K562 (cell line): ENCODE data around the gene PLEKHH3. TPM values are rescaled to one million over a fixed set of nuclear protein-coding genes. Genes with fewer than 3 reads are reported as not detected.
A peak's percentile ranks its signal among the peaks of the same experiment; 100 is the strongest.

ENCODE experiments used
- ATAC-seq: fragments of 200-7000 bp; cut with Tn5 transposase; 3 replicates; pipeline ENCODE4 v1.9.1; 2020; ENCODE audit warnings: moderate library complexity
- BruUV-seq: library from RNA; stranded (reverse); fragments of 400-500 nt; replicated peaks from 2 replicates; lab custom pipeline; 2021; lab: Mats Ljungman, UMichigan
- CTCF ChIA-PET: fragments of 300-600 bp; formaldehyde crosslinking; extraction: SDS; loops from one replicate; lab custom pipeline; 2021; ENCODE audit warnings: low intra/inter-chr PET ratio; lab: Yijun Ruan, JAX
- POLR2A ChIA-PET: fragments of 300-600, 350-650 bp; sonication (Branson Sonifier 250); formaldehyde crosslinking; extraction: SDS; loops from one replicate; lab custom pipeline; 2021; ENCODE audit warnings: antibody characterized with exemption, inconsistent platforms; lab: Yijun Ruan, JAX
- DNase-seq, 4 experiments: peaks; one replicate each; pipeline versions ENCODE4 v3.0.0 to v3.0.0-alpha.2; 2011 to 2018; ENCODE audit warnings: low spot score in 3 of 4, mixed read lengths in 3 of 4; ENCODE audit errors: extremely low read depth in 1 of 4
- FAIRE-seq: peaks from 2 replicates; lab custom pipeline; 2011; peaks lifted over from hg19 to GRCh38; lab: Jason Lieb, UNC
- H2AFZ ChIP-seq: 2 replicates; pipeline ENCODE4 v1.6.0; 2011; ENCODE audit warnings: low read depth, low read length, control low read depth, inconsistent platforms
- H3K27ac ChIP-seq: fragments of 200-600 bp; 3 replicates; pipeline ENCODE4 v1.8.0; 2011; ENCODE audit warnings: low read depth, mild to moderate bottlenecking, control low read depth, inconsistent platforms, low read length, moderate library complexity, mixed read lengths; ENCODE audit errors: extremely low read depth
- H3K27me3 ChIP-seq, 2 experiments: fragments of 300-600 bp in 1 of 2; 2 replicates in 1 of 2; 3 replicates in 1 of 2; pipeline versions ENCODE4 v1.6.0 to v1.8.0; 2011; ENCODE audit warnings: inconsistent platforms in 2 of 2, low read length in 2 of 2, mild to moderate bottlenecking in 1 of 2, mixed read lengths in 1 of 2, moderate library complexity in 1 of 2; ENCODE audit not compliant: control insufficient read depth in 2 of 2, insufficient read depth in 2 of 2
- H3K36me3 ChIP-seq: fragments of 300-600 bp; 3 replicates; pipeline ENCODE4 v1.8.0; 2011; ENCODE audit warnings: mild to moderate bottlenecking, low read length, inconsistent platforms; ENCODE audit not compliant: control insufficient read depth, insufficient read depth
- H3K4me1 ChIP-seq, 2 experiments: fragments of 200-600 bp in 1 of 2; replicated peaks in 1 of 2; 2 replicates in 1 of 2; 3 replicates in 1 of 2; pipeline versions ENCODE4 v1.5.1 to v1.8.0; 2011; ENCODE audit warnings: inconsistent platforms in 2 of 2, low read length in 2 of 2, mild to moderate bottlenecking in 1 of 2, mixed read lengths in 1 of 2, moderate library complexity in 1 of 2; ENCODE audit not compliant: control insufficient read depth in 2 of 2, insufficient read depth in 2 of 2
- H3K4me2 ChIP-seq: 2 replicates; pipeline ENCODE4 v1.6.1; 2011; ENCODE audit warnings: low read length, control low read depth, inconsistent platforms, mixed read lengths; ENCODE audit not compliant: insufficient read depth
- H3K4me3 ChIP-seq: fragments of 200-600 bp; sonication (generic), shearing (Covaris generic); 2 replicates; pipeline ENCODE4 v1.5.1; 2016; ENCODE audit warnings: control low read depth, inconsistent platforms
- H3K79me2 ChIP-seq: fragments of 200-600 bp; 3 replicates; pipeline ENCODE4 v1.8.0; 2011; ENCODE audit warnings: low read length, inconsistent platforms; ENCODE audit not compliant: control insufficient read depth, insufficient read depth
- H3K9ac ChIP-seq, 2 experiments: 2 replicates each; pipeline versions ENCODE4 v1.6.0 to v1.6.1; 2011; ENCODE audit warnings: low read depth in 2 of 2, low read length in 2 of 2, control low read depth in 1 of 2, inconsistent platforms in 1 of 2, mild to moderate bottlenecking in 1 of 2, mixed read lengths in 1 of 2; ENCODE audit not compliant: insufficient read depth in 1 of 2
- H3K9me1 ChIP-seq: one replicate; pipeline ENCODE4 v1.6.0; 2011; ENCODE audit warnings: inconsistent platforms, mild to moderate bottlenecking, low read length, moderate library complexity; ENCODE audit not compliant: control insufficient read depth, insufficient read depth
- H3K9me3 ChIP-seq: replicated peaks from 2 replicates; pipeline ENCODE4 v1.5.1; 2011; ENCODE audit warnings: low read depth, low read length, inconsistent platforms; ENCODE audit not compliant: control insufficient read depth, insufficient read depth
- H4K20me1 ChIP-seq: replicated peaks from 2 replicates; pipeline ENCODE4 v1.6.1; 2011; ENCODE audit warnings: low read length, inconsistent platforms, mixed read lengths; ENCODE audit not compliant: control insufficient read depth, insufficient read depth
- BCOR ChIP-seq: fragments of 450-650 bp; IDR thresholded peaks from 2 replicates; pipeline ENCODE4 v1.6.1; 2016
- BRF1 ChIP-seq: IDR thresholded peaks from 3 replicates; pipeline ENCODE4 v1.6.1; 2011; ENCODE audit warnings: borderline replicate concordance, mild to moderate bottlenecking; ENCODE audit not compliant: insufficient read length; ENCODE audit errors: extremely low read depth
- CREM ChIP-seq: IDR thresholded peaks from 2 replicates; pipeline ENCODE4 v1.6.1; 2014; ENCODE audit warnings: antibody characterized with exemption, low read depth
- HMBOX1 ChIP-seq: sonication (generic); IDR thresholded peaks from 2 replicates; pipeline ENCODE4 v1.6.1; 2016
- NCOA2 ChIP-seq, 2 experiments: fragments of 450-650 bp; IDR thresholded peaks; 2 replicates each; pipeline ENCODE4 v1.6.1; 2018; ENCODE audit warnings: mild to moderate bottlenecking in 2 of 2, moderate library complexity in 1 of 2; ENCODE audit not compliant: partially characterized antibody in 2 of 2
- POLR2AphosphoS2 ChIP-seq: IDR thresholded peaks from 2 replicates; pipeline ENCODE4 v1.6.1; 2012; ENCODE audit warnings: low read length, improper control_type of control experiment
- SMARCC2 ChIP-seq: fragments of 450-650 bp; IDR thresholded peaks from 2 replicates; pipeline ENCODE4 v1.6.1; 2017; ENCODE audit warnings: antibody characterized with exemption, moderate library complexity, mild to moderate bottlenecking, low read depth
- TEAD4 ChIP-seq, 2 experiments: sonication (generic) in 1 of 2; formaldehyde crosslinking in 1 of 2; IDR thresholded peaks; 2 replicates each; pipeline versions ENCODE4 v1.6.1 to v1.8.0; 2012 to 2022; ENCODE audit warnings: borderline replicate concordance in 1 of 2, inconsistent platforms in 1 of 2, low read length in 1 of 2, mild to moderate bottlenecking in 1 of 2, missing genetic modification reagents in 1 of 2
- ZNF134 ChIP-seq: fragments of 250-450 bp; sonication (Bioruptor Pico); conservative IDR thresholded peaks from 2 replicates; pipeline ENCODE4 v1.4.0; 2020
- ZNF143 ChIP-seq: sonication (generic); formaldehyde crosslinking; IDR thresholded peaks from 2 replicates; pipeline ENCODE4 v1.9.0; 2022; ENCODE audit warnings: mild to moderate bottlenecking, missing genetic modification reagents
- ZNF79 ChIP-seq: fragments of 250-450 bp; sonication (Bioruptor Pico); IDR thresholded peaks from 2 replicates; pipeline ENCODE4 v1.4.0; 2020; ENCODE audit warnings: low read depth, mild to moderate bottlenecking, moderate library complexity
- WGBS: fragments of 100-300 bp; shearing (Covaris generic); methylation state at CpG from one replicate; pipeline ENCODE4 v1.1.6; 2016; ENCODE audit warnings: low coverage, mixed read lengths; ENCODE audit not compliant: insufficient coverage; ENCODE audit errors: missing lambda C conversion rate; 5-methylcytosine and 5-hydroxymethylcytosine counted together
- in situ Hi-C: fragments of 300-500 bp; cut with MboI; formaldehyde crosslinking; loops from 4 replicates; pipeline ENCODE4 v1.15.0; 2018; ENCODE audit warnings: inconsistent platforms, mixed read lengths
- intact Hi-C: fragments of 100-400 bp; cut with micrococcal nuclease; formaldehyde crosslinking; loops from 2 replicates; pipeline ENCODE4 v1.14.2; 2022
- polyA plus RNA-seq, 8 experiments: library from polyadenylated mRNA; depleted of rRNA in 4 of 8; stranded (reverse) in 5 of 8; unstranded in 3 of 8; fragments of >200 nt; fragmentation: Nextera tagmentation in 2 of 8; fragmentation: Illumina TruSeq in 1 of 8; extraction: Ambion mirVana in 2 of 8; extraction: Trizol in 1 of 8; gene quantifications; 2 replicates each; pipeline versions ENCODE4 v1.2.1 to v1.2.3, GENCODE V29; 2011 to 2014; ENCODE audit warnings: inconsistent platforms in 1 of 8, missing spikeins in 1 of 8
- total RNA-seq, 7 experiments: library from RNA; depleted of rRNA in 6 of 7; stranded (reverse); fragments of >200 nt in 6 of 7; fragmentation: Illumina TruSeq in 2 of 7; extraction: Trizol in 2 of 7; gene quantifications; 2 replicates each; pipeline versions ENCODE4 v1.2.1 to v1.2.3, GENCODE V29; 2011 to 2021; ENCODE audit warnings: low replicate concordance in 1 of 7

PLEKHH3 gene
- total and polyA plus RNA-seq, 9 of the 15 experiments (the other 6 are each of a cell fraction or from before 2014, with no cell fraction given) = 0.58 to 34.5 (median 5.0) TPM

GRCh38 chr17:42695500-42695899, 18.7 kb upstream of the PLEKHH3 start:
- ChIA-PET CTCF (no interaction called here), POLR2A (interaction anchor here (0.6 to 0.7 kb wide), 2 partner anchors 41 to 118 kb away, joined by 3 read pairs; partner anchors contain the start of gene PSMC3IP)
- DNase-seq = no peak
- H3K36me3 ChIP-seq = peaks cover 2% of the 10 kb centered on the region; the same call in 2 of the 3 replicates
- H3K9me3 ChIP-seq = no peaks in the 10 kb centered on the region
- no peak for ATAC-seq
- WGBS = 91% methylated on average over 20 of the region's 20 CpGs
- H3K9me1 ChIP-seq = no peaks in the 10 kb centered on the region
- H4K20me1 ChIP-seq = no peaks in the 10 kb centered on the region
- BruUV-seq = no TSS peak
- in situ Hi-C loops = no loop called here
- no peak overlapping the region for H3K4me2 ChIP-seq
- H3K4me3 ChIP-seq = no peak overlapping the region
- no peak overlapping the region for H3K27ac ChIP-seq
- H3K9ac ChIP-seq = peak overlapping the region in 1 of 2 experiments; percentile 9; a peak in 1 of 4 replicates
- peaks cover 25 to 41% of the 10 kb centered on the region in 2 experiments for H3K4me1 ChIP-seq
- H2AFZ ChIP-seq = no peak overlapping the region
- intact Hi-C loops = no loop called here
- no peak for FAIRE-seq
- no peaks in the 10 kb centered on the region for H3K27me3 ChIP-seq
- H3K79me2 ChIP-seq = no peaks in the 10 kb centered on the region
- TF ChIP-seq NCOA2 (IDR thresholded peaks at IDR 0.05; ENCODE audit: partially characterized antibody in 2 of 2) = no peak
- no peak for TF ChIP-seq CREM
- TF ChIP-seq POLR2AphosphoS2 = no peak
- TF ChIP-seq HMBOX1 = no peak
- no peak for TF ChIP-seq TEAD4 (IDR thresholded peaks at IDR 0.05; ENCODE audit: low read length)
- TF ChIP-seq TEAD4 (CRISPR knock-in tag; IDR thresholded peaks at IDR 0.05; ENCODE audit: borderline replicate concordance) = no peak
- no peak for TF ChIP-seq ZNF143 (CRISPR knock-in tag)
- no peak for TF ChIP-seq BCOR
- TF ChIP-seq ZNF134 (CRISPR knock-in tag) = no peak
- no peak for TF ChIP-seq BRF1
- no peak for TF ChIP-seq SMARCC2
- TF ChIP-seq ZNF79 (CRISPR knock-in tag) = no peak
- TF ChIP-seq, all 486 proteins: peak for 0
